ENCODE measurements around the gene SCRN3.
A peak's percentile ranks its signal among the peaks of the same experiment; 100 is the strongest.
"Not testable (repeated sequence)": the region's sequence is repeated elsewhere in the genome, so short reads cannot be mapped to it uniquely, and the experiment has no call there.

The SCRN3 gene

DNA sequence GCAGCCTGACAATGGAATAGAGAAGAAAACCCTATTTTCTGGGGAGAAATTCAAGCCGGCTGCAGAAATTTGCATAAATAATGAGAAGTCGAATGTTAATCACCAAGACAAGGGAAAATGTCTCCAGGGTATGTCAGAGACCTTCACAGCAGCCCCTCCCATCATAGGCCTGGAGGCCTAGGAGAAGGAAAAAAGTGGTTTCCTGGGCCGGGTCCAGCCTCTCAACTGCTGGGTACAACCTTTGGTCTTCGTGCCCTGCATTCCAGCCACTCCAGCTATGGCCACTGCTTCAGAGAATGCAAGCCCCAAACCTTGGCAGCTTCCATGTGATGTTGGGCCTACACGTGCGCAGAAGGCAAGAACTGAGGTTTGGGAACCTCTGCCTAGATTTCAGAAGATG, 6.0 kb upstream of the SCRN3 start:
- TF ChIP-seq, protein P1, sequence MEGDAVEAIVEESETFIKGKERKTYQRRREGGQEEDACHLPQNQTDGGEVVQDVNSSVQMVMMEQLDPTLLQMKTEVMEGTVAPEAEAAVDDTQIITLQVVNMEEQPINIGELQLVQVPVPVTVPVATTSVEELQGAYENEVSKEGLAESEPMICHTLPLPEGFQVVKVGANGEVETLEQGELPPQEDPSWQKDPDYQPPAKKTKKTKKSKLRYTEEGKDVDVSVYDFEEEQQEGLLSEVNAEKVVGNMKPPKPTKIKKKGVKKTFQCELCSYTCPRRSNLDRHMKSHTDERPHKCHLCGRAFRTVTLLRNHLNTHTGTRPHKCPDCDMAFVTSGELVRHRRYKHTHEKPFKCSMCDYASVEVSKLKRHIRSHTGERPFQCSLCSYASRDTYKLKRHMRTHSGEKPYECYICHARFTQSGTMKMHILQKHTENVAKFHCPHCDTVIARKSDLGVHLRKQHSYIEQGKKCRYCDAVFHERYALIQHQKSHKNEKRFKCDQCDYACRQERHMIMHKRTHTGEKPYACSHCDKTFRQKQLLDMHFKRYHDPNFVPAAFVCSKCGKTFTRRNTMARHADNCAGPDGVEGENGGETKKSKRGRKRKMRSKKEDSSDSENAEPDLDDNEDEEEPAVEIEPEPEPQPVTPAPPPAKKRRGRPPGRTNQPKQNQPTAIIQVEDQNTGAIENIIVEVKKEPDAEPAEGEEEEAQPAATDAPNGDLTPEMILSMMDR (IDR thresholded peaks at IDR 0.05; ENCODE audit: low read depth, low read length, missing control alignments) = no peak
- DNase-seq (ENCODE audit: extremely low read depth, low read depth) = no peak
- no peak overlapping the region for H3K4me3 ChIP-seq (replicated peaks; ENCODE audit: low read depth, low read length)

DNA sequence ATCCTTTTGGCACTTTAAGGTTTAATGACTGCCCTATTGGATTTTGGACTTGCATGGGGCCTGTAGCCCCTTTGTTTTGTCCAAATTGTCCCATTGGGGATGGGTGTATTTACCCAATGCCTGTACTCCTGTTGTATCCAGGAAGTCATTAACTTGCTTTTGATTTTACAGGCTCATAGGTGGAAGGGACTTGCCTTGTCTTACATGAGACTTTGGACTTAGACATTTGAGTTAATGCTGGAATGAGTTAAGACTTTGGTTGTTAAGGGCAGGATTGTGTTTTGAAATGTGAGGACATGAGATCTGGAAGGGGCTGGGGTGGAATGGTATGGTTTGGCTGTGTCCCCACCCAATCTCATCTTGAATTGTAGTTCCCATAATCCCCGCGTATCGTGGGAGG, 5.2 kb upstream of the SCRN3 start:
- DNase-seq (ENCODE audit: extremely low read depth, low read depth); H3K4me3 ChIP-seq (replicated peaks; ENCODE audit: low read depth, low read length): not testable (repeated sequence)

DNA sequence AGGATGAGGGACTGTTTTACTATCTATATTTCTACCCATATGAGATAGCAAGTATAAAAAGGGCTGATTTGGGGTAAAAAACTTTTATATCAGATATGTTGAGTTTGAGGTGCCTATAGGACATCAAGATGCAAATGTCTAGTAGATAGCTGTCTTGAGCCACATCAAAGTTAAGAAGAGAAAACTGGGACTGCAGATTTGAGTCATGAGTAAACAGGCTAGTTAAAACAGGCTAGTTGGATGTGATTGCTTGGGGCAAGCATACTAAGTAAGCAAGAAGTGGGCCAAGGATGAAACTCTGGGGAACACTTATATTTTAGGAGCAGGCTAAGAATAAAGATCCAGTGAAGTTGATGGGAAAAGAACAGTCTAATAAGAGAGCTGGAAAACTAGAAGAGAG, 2.8 kb upstream of the SCRN3 start:
- DNase-seq (ENCODE audit: extremely low read depth, low read depth) = no peak
- TF ChIP-seq, protein P1 (IDR thresholded peaks at IDR 0.05; ENCODE audit: low read depth, low read length, missing control alignments) = no peak
- no peak overlapping the region for H3K4me3 ChIP-seq (replicated peaks; ENCODE audit: low read depth, low read length)

DNA sequence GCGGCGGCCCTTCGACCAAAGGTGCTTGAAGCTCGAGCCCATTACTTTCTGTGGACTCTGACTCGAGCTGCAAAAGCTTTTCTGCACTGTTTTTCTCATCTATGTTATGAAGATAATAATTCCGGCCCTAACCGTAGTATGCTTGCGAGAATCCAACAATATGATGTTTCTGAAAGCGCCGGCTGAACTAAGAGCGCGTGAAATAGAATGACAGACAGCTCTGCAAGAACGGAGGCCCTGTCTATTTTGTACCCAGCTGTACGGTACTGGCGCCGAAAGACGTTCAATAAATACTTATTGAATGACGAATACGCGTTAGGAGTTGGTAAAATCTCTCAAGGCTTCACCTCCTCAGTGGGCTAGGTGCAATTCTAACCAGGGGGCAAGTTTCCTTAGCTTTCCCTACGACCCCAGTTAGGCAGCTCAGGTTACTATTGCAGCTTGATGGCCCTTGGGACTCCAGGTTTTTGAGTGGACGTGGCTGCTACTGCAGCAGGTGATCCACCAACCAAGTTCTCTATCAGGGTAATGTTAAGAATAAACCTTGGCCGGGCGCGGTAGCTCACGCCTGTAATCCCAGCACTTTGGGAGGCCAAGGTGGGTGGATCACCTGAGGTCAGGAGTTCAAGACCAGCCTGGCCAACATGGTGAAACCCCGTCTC, 570 bp downstream of the SCRN3 start:
- TF ChIP-seq, protein P1 (IDR thresholded peaks at IDR 0.05; ENCODE audit: low read depth, low read length, missing control alignments) = no peak
- peak overlapping the region; percentile 92 for H3K4me3 ChIP-seq (replicated peaks; ENCODE audit: low read depth, low read length)
- DNase-seq (ENCODE audit: extremely low read depth, low read depth) = no peak

DNA sequence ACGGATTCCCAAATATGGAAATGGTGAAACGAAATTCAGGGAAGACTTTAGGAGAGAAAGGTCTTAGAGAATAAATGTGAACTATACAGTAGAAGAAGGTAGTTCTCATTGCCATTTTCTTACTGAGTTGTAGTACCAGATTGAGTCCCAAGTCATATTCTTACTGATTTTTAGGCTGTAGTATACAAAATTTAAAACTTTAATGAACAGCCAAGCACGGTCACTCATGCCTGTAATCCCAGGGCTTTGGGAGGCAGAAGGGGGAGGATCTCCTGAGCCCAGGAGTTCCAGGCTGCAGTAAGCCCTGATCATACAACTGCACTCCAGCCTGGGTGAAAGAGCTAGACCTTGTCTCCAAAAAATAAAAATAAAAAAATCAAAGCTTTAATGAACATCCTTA, 2.2 kb downstream of the SCRN3 start:
- no peak overlapping the region for H3K4me3 ChIP-seq (replicated peaks; ENCODE audit: low read depth, low read length)
- TF ChIP-seq, protein P1 (IDR thresholded peaks at IDR 0.05; ENCODE audit: low read depth, low read length, missing control alignments) = no peak
- DNase-seq (ENCODE audit: extremely low read depth, low read depth) = no peak

DNA sequence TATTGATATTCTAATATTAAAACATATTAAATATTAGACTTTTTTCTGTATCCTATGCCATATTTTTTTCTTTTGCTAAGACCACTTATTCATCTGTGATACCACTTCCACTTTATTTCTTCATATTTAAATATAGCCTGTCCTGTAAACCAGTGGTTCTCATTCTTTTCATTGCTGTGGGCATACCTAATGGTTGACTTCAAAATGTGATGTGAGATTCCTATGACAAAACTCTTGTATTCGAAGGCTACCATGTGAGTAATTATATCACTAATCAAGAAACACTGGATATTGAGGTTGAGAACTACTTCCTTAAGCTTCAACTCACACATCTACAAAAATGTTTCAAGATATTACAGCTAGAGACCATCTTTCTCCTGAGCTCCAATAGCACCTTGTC, 3.6 kb downstream of the SCRN3 start:
- no peak overlapping the region for H3K4me3 ChIP-seq (replicated peaks; ENCODE audit: low read depth, low read length)
- TF ChIP-seq, protein P1 (IDR thresholded peaks at IDR 0.05; ENCODE audit: low read depth, low read length, missing control alignments) = no peak
- DNase-seq (ENCODE audit: extremely low read depth, low read depth) = no peak

DNA sequence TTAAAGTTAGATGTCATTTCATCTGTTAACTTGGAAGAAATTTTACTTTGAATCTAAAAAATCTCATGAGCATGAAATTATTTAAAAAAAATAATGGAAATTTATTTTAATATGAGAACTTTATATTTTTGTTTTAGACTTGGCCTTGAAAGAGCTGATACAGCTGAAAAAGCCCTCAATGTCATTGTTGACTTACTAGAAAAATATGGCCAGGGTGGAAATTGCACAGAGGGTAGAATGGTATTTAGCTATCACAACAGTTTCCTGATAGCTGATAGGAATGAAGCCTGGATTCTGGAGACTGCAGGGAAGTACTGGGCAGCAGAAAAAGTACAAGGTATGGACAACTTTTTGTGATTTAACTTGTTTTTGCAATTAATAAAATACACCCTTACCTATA, 5.3 kb downstream of the SCRN3 start:
- TF ChIP-seq, protein P1 (IDR thresholded peaks at IDR 0.05; ENCODE audit: low read depth, low read length, missing control alignments) = no peak
- H3K4me3 ChIP-seq (replicated peaks; ENCODE audit: low read depth, low read length) = no peak overlapping the region
- no peak for DNase-seq (ENCODE audit: extremely low read depth, low read depth)
